Rectal smooth muscle tissue (tissue), 1 donor: ENCODE data around the gene SLC6A18.
"Not testable (repeated sequence)": the region's sequence is repeated elsewhere in the genome, so short reads cannot be mapped to it uniquely, and the experiment has no call there.

ENCODE experiments used
- H3K27ac ChIP-seq: one replicate; pipeline ENCODE4 v1.7.0; 2013; ENCODE audit warnings: low read depth, low read length, inconsistent platforms
- H3K27me3 ChIP-seq: one replicate; pipeline ENCODE4 v1.7.0; 2013; ENCODE audit warnings: low read length; ENCODE audit not compliant: control insufficient read depth, insufficient read depth
- H3K36me3 ChIP-seq: one replicate; pipeline ENCODE4 v1.7.0; 2013; ENCODE audit warnings: low read length; ENCODE audit not compliant: control insufficient read depth, insufficient read depth
- H3K4me1 ChIP-seq: one replicate; pipeline ENCODE4 v1.7.0; 2013; ENCODE audit warnings: low read length; ENCODE audit not compliant: control insufficient read depth, insufficient read depth
- H3K4me3 ChIP-seq: one replicate; pipeline ENCODE4 v1.7.0; 2013; ENCODE audit warnings: low read length
- H3K9ac ChIP-seq: one replicate; pipeline ENCODE4 v1.7.0; 2013; ENCODE audit warnings: low read length

Gene SLC6A18

DNA sequence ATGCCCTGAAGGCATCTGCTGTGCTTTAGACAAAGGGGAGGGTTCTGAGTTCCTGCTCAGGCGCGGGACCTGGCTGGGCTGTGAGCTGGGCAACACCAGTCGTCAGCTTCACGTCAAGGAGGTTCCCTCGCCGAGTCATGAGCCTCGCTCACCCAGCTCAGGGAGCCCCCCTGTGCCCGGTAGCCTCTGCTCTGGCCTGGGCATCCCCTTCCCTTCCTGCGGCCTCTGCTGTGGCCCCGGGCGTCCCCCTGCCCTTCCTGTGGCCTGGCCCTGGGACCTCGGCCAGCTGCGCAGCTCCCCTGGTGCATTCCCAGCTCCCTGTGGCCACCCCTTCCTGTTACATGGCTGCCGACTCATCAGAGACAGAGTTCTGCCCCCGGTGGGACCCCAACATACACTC lies 39.8 kb downstream of the SLC6A18 start:
- Histone ChIP-seq H3K27me3 (no peaks in the 10 kb centered on the region), H3K27ac (no peak overlapping the region), H3K4me3 (no peak overlapping the region), H3K9ac (no peak overlapping the region), H3K36me3 (no peaks in the 10 kb centered on the region), H3K4me1 (no peaks in the 10 kb centered on the region)

DNA sequence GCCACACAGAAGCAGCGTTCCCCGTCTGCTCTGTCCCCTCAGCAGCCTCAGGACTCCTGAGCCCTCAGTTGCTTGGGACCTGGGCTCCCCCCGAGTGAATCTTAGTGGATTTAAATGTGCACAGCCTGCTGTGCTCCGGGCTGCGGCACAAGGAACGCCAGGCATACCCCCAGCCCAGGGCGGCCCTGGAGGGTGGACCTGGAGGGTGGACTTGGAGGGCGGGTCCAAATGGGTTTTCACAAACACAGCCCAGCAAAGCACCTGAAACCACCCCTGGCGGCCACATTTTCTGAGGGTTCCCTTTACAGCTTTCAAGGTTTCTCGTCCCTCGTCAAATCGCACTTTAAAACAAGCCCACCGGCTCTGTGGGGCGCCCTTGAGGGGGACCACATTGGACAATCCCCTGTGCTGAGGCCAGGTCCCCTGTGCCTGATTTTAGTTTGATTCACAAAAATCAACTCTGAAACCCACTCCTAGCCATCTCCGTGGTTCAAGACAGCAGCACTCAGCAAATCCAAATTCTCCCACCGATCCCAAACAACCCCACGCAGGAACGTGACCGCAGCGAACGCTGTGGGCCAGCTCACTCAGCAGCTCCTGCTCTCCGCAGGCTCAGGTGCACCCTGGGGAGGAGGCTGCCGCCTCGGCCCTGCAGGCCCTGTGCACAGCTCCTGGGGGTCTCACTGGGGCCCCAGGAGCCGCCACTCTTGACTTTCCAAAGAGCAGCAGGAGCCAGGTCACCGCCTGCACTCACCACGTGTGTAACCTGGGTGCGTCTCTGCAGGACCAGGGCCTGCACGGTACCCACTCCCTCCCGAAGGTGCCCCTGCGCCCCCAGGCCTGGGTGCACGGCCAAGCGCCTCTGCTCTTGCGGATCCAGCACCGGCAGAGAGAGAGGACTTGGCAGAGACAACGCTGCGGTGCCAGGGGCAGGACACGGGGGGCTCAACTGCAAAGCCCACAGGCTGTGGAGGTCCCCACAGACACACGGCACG lies 40.6 kb downstream of the SLC6A18 start:
- H3K27ac ChIP-seq: no peak overlapping the region
- no peaks in the 10 kb centered on the region for H3K4me1 ChIP-seq
- H3K4me3 ChIP-seq: no peak overlapping the region
- H3K9ac ChIP-seq: no peak overlapping the region
- no peaks in the 10 kb centered on the region for H3K27me3 ChIP-seq
- no peaks in the 10 kb centered on the region for H3K36me3 ChIP-seq

DNA sequence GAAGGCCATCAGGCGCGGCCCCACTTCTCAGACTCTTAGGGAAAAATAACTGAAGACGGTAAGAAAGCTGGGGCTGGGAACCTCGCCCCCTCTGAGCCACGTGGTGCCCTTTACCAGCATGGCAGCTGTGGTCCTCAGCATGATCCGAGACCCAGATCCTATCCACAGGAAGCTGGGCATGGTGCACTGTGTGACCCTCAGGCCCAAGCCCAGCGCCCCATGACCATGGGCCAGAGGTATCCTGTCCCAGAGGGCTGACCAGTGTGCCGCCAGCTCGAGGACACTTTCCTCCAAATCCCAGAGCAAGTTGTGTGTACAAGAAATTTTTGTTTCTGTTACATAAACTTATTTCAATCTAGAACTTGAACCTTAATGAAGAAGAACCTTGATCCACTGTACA lies 41.6 kb downstream of the SLC6A18 start:
- Histone ChIP-seq H3K9ac (no peak overlapping the region), H3K36me3 (no peaks in the 10 kb centered on the region), H3K4me3 (no peak overlapping the region), H3K4me1 (no peaks in the 10 kb centered on the region), H3K27me3 (no peaks in the 10 kb centered on the region), H3K27ac (no peak overlapping the region)

DNA sequence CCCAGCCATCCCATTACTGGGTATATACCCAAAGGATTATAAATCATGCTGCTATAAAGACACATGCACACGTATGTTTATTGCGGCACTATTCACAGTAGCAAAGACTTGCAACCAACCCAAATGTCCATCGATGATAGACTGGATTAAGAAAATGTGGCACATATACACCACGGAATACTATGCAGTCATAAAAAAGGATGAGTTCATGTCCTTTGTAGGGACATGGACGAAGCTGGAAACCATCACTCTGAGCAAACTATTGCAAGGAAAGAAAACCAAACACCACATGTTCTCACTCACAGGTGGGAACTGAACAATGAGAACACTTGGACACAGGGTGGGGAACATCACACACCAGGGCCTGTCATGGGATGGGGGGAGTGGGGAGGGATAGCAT lies 42.3 kb downstream of the SLC6A18 start:
- not testable (repeated sequence) for H3K4me1 ChIP-seq, H3K27ac ChIP-seq, H3K27me3 ChIP-seq, H3K4me3 ChIP-seq, H3K36me3 ChIP-seq, H3K9ac ChIP-seq

DNA sequence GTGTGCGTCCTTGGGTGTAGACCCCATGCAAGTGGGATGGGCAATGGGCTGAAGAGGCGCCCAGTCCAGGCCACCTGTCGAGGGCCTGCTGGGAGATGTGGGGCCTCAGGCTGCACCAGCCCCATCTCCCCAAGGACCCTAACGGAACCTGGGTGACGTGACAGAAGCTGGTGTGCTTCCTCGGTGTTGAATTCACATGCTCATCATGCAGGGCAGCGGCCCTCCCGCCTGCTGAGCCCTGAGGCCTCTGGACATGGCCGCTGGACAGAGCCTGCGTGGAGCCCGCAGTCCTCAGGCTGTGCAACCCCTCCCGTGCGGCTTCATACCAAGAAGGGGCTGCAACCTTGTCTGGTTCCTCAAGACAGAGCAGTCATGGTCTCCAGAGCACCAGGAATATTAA lies 42.9 kb downstream of the SLC6A18 start:
- Histone ChIP-seq H3K4me1 (no peaks in the 10 kb centered on the region), H3K27me3 (no peaks in the 10 kb centered on the region), H3K9ac (no peak overlapping the region), H3K27ac (no peak overlapping the region), H3K36me3 (no peaks in the 10 kb centered on the region), H3K4me3 (no peak overlapping the region)

DNA sequence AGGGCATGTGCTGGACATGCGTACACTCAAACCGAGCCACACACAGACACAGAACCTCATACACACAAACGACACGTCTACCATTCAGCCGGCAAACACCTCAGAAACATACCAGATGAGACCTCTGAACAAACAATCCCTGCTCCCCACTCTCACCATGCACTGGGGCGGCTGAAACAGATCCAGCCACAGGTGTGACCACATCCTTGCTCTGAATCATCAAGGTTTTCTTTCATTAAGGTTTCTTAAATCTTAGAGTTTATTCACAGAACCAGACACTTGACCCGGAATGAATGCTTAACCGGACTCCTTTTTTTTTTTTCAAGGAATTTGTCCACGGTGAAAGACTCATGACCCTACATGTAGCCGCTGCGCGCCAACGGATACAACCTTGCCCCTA lies 43.5 kb downstream of the SLC6A18 start:
- Histone ChIP-seq H3K4me3 (no peak overlapping the region), H3K27ac (no peak overlapping the region), H3K4me1 (no peaks in the 10 kb centered on the region), H3K27me3 (no peaks in the 10 kb centered on the region), H3K9ac (no peak overlapping the region), H3K36me3 (no peaks in the 10 kb centered on the region)

DNA sequence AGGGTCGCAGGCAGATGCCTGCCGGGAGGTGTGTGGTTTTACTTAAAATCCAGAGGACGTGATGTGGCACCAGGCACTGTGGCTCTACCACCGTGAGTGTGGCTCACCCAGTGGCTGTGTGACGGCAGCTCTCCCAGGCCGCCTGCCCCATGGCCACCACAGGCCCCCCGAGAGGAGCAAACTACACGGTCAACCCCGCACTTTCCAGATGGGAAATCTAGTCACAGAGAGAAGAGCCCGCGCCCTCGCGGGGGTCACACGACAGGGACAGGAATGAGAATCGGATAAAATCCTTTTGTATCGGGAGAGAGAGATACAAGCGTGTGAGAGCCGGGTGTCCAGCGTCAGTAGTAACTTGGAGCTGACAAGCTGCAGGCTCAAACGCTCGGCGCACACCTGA lies 45.2 kb downstream of the SLC6A18 start:
- H3K27me3 ChIP-seq: no peaks in the 10 kb centered on the region
- no peak overlapping the region for H3K27ac ChIP-seq
- H3K4me1 ChIP-seq: no peaks in the 10 kb centered on the region
- no peaks in the 10 kb centered on the region for H3K36me3 ChIP-seq
- no peak overlapping the region for H3K9ac ChIP-seq
- no peak overlapping the region for H3K4me3 ChIP-seq

DNA sequence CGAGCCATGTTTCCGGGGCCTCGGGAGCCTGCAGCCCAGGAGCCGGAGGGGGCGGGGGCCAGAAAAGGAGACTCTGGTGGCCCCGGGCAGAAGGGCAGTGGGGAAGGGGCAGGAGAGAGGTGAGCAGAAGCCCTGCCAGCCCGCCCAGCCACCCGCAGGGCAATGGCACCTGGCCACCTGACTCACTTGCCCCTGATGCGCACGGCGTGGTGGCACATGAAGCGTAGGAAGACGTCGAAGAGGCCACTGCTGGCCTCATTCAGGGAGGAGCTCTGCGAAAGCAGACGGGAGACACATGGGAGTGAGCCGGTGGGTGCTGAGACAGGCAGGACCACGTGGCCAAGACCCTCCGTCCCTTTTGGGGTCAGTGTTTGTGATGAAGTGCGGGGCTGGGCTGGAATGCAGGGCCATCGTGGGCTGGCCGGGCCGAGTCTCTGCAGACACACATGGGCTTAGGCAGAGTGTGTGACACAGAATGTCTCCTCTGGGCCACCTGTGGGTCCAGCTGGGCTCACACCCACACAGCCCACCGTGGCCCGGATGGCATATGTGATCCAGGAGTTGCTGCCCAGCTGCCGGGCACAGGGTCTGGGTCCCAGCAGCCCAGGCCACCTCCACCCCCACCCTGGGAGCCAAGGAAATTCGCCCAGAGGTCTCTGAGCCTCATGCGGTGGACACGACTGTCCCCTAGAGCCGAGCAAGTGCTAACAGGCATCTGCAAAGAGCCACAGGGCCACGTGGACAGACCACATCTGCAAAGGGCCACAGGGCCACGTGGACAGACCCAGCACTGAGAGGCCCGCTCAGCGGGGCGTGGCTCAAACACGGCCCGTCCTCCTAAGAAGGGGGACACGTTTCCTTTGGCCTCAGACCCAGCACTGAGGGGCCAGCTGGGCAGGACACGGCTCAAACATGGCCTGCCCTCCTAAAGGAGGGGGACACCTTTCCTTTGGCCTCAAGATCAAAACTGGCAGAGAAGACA lies 46.0 kb downstream of the SLC6A18 start:
- H3K27ac ChIP-seq: no peak overlapping the region
- H3K9ac ChIP-seq: no peak overlapping the region
- no peaks in the 10 kb centered on the region for H3K27me3 ChIP-seq
- no peaks in the 10 kb centered on the region for H3K4me1 ChIP-seq
- no peaks in the 10 kb centered on the region for H3K36me3 ChIP-seq
- H3K4me3 ChIP-seq: no peak overlapping the region

DNA sequence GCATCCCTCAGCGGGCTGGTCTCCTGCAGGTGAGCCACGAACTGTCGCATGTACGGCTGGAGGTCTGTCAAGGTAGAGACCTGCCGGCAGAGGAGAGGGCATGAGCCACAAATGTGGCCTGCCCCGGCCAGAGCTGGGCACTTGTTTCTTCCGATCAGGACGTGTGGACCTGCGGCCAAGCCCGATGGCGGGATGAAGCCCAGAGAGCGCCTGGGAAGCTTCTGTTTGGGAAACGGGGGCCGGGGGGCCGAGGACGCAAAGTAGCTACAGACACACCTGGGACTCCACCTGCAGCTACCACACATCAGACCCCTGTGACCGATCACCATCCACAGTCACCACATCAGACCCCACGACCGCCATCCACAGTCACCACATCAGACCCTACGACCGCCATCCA lies 47.0 kb downstream of the SLC6A18 start:
- no peaks in the 10 kb centered on the region for H3K4me1 ChIP-seq
- no peaks in the 10 kb centered on the region for H3K36me3 ChIP-seq
- H3K9ac ChIP-seq: no peak overlapping the region
- H3K27me3 ChIP-seq: no peaks in the 10 kb centered on the region
- H3K4me3 ChIP-seq: no peak overlapping the region
- no peak overlapping the region for H3K27ac ChIP-seq

DNA sequence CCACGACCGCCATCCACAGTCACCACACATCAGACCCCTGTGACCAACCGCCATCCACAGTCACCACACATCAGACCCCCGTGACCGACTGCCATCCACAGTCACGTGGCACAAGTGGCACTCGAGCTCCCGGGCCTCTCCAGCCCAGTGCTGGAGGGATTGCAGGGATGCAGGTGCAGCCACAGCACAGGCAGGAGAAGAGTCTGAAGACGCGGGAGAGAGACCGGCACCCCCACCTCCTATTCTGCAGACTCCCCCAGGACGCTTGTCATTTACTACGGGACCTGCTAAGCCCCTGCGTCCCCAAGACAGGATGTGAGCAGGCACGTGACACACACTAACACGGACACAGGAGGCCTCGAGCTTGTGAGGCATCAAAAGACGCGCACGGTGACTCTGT lies 48.6 kb downstream of the SLC6A18 start:
- H3K27me3 ChIP-seq: no peaks in the 10 kb centered on the region
- no peak overlapping the region for H3K4me3 ChIP-seq
- H3K9ac ChIP-seq: no peak overlapping the region
- H3K27ac ChIP-seq: no peak overlapping the region
- H3K36me3 ChIP-seq: no peaks in the 10 kb centered on the region
- no peaks in the 10 kb centered on the region for H3K4me1 ChIP-seq

DNA sequence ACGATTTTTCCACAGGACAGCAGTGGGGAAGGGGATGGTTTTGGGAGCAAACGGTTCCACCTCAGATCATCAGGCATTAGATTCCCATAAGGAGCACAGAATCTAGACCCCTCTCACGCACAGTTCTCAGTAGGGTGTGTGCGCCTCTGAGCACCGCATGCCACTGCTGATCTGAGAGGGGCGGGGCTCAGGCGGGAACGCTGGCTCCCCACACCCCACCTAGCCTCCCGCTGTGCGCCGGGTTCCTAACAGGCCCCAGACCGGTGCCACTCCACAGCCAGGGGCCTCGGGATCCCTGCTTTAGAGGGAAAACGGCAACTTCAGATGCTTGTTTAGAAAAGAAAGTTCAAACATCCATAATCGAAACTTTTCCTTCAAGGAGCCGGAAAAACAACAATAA lies 49.3 kb downstream of the SLC6A18 start:
- no peaks in the 10 kb centered on the region for H3K36me3 ChIP-seq
- no peaks in the 10 kb centered on the region for H3K27me3 ChIP-seq
- H3K4me1 ChIP-seq: no peaks in the 10 kb centered on the region
- no peak overlapping the region for H3K4me3 ChIP-seq
- H3K9ac ChIP-seq: no peak overlapping the region
- no peak overlapping the region for H3K27ac ChIP-seq
